Superior temporal gyrus (tissue), 1 donor: ENCODE results near the gene RAD51B.
A peak's percentile ranks its signal among the peaks of the same experiment; 100 is the strongest.

Experiments used
- DNase-seq: peaks from one replicate; pipeline ENCODE4 v3.0.0-alpha.2; 2016; ENCODE audit errors: extremely low spot score

Gene RAD51B

DNA sequence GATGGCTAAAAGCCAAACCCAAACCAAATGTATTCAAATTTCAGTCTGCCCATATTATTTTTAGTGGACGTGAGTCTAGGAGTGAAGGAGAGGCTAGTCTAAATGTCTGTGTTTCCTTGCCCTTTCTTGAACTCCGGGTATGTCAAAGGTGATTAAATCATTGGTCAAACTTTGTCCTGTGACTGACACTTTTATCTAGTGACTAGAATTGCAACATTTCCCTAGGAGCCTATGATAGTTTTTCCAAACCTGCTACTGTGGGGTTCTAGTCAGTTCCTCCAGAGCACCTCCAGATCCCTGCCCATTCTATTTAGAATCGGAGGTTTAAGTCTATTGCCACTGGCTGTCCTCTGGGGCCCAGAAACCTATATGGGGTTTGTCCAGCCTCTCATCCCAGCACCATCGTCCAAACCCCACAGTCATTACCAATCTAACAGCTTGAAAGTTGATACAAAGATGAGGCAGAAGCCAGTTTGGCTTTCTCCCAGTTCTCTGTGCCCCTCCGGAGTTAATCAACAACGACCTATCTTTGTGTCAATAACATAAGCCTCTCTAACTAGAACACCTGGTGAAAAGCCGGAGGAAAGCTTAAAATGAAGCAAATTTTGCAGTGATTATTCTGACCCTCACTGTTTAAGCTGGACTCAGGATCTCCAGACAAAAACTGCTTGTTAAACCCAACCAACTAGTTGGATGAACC lies 666.6 kb downstream of the RAD51B start:
- no peak for DNase-seq

DNA sequence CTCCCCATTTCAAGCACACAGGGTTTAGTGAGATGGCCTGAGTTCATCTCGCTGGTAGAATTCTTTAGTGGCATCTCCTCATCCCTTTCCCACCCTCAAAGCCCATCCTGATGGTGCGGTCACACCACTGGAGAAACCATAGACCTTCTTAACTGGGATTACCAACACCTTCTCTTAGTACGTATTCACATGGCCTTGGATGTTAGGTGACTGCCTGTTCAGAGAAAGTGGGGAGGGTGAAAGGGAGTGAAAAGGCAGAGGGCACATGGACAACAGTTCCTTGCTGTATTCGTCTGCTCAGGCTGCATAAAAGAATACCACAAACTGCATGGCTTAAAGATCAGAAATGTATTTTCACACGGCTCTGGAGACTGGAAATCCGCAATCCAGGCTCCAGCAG lies 667.2 kb downstream of the RAD51B start:
- DNase-seq = no peak

DNA sequence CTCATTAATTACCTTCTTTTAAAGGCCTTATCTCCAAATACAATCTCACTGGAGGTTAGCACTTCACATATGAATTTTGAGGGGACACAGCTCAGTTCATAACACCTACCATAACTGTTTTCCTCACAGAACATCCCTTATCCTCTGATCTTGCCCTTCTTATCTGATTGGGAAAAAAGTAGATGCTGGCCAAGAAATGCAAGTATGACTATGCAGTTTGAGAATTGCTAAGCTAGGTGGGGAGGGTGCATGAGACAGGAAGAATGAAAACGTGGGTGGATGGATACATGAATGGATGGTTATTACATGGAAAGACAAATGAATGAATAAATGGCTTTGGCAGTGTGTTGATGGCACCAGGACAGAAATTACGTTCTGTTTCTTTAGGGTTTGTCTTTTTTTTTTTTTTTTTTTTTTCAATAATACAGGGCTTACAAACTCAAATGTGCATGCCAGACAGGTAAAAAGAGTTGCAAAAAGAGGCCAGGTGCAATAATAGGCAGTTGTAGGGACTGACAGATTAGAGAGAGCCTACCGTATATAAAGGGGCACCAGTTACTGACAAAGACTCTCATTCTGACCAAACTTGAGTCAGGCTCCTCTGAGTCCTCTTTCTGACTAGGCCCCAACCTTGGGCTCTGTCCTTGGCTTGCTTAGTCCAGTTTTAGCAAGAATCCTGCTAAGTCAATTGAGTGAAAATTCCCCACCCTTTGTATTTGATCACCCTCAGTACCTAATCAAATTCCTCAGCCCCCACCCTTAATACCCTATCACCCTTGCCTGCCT lies 668.4 kb downstream of the RAD51B start:
- DNase-seq = no peak

- no peak for DNase-seq
Observed at GRCh38 chr14:68491793-68492192, 672.2 kb downstream of the RAD51B start.

GRCh38 chr14:68492381-68493151 lies 673.0 kb downstream of the RAD51B start:
- no peak for DNase-seq

DNA sequence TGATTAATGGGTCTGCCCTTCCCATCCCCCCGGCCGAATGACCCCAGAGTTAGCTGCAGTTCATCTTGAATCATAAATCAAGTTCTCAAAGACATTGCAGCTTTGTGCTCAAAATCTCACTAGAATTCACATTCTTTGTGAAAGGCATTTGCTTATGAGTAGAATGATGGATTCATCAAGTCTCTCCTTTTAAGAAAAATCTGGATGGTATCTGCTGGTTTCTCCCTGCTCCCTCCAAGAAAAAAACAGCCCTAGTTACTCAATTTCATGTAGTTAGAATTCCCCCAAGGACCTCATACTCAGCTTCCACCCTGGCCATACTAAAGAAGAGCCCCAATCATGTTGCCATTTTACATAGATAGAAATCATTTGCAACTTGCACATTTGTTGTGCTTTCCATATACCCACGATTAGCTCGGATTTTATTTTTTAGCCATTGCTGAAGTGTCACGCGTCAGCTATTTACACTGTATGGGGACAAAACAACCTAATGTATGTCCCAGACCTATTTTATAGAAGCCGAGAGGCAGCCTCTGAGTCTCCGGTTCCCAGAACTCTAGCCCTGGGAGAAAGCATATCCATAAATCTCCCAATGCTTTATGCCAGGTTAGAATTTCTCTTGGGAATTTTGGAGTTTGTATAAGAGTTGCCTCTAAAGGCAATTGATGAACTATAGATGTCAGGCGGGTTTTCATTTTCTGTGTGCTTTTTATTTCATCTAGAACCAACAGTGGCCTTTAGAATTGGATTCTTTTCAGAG lies 673.8 kb downstream of the RAD51B start:
- no peak for DNase-seq

DNA sequence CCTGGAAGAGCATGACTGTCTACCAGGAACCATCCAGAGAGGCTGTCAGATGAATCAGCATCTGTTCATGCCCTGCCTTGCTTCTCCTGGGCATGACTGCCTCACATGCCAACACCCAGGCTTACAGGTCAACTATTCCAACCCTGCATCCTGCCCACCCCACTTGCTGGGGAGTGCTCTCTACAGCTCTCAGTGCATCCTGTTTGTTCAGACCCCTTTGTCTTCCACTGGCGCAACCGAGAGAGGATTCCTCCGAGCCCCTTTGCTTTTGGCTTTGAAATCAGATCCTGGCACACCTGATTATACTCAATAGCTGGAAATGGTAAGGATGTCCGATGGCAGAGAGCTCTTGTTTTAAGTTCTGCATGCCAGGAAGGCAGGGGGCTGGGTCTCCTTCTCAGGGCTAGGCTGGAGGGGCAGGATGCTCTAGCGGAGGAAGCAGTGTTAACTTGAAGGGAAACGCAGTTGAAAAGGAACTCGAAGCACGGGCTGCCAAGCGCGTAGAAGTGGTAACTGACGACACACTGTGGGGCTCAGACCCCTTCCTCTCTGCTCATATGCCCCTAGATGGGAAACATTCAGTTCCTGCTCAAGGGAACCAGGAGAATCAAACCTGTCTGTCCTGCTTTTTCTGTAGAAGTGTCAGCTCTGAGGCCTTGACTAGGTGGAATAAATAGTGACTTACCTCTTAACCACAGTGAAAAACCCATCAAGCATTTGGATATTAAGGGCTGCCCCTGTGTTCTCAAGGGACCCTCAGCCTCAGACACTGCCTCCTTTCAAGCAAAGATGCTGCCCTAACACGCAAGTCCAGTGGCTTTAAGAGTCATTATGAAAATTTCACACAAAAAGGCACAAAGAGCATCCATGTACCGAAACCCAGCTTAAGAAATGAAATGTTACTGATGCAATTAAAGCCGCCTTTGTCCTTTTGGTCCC lies 675.8 kb downstream of the RAD51B start:
- no peak for DNase-seq

DNA sequence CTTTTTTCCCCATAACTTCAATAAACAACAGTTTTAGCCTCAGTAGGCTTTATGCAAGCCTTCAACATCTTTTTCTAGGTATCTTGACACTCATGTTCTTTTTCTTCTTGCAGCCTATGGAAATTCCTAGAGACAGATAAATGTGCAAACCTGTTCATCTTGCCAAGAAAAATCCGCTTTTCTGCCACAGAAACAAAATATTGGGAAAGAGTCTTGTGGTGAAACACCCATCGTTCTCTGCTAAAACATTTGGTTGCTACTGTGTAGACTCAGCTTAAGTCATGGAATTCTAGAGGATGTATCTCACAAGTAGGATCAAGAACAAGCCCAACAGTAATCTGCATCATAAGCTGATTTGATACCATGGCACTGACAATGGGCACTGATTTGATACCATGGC lies 677.4 kb downstream of the RAD51B start:
- DNase-seq = no peak

DNA sequence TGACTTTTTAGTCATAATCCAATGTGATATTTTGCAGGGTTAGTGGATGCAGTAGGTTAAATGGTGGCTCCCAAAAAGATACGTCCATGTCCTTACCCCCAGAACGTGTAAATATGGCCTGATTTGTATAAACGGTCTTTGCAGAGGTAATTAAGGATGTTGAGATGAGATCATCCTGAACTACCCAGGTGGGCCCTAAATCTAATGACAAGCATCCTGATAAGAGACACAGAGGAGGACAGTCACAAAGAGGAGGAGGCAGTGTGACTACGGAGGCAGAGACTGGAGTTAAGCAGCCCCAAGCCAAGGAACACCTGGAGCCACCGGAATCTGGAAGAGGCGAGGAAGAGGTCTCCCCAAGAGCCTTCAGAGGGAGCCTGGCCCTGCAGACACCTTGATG lies 679.9 kb downstream of the RAD51B start:
- DNase-seq = no peak

DNA sequence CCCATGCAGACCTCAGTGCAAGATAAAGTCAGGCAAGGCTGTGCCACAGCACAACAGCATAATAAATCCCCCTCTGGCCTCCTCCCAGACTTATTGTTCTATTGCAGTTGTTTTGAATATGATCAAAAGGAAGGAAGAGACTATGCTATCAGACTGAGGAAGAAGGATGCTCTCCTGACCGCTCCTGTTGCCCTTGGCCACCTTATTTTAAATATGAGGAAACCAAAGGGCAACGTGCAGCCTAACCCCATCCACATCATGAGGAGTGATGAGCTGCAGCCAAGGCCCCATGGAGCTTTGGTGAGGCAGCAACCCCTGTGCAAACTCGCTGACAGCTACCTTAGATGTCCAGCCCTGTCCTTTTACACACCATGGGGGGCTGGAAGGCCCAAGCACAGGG lies 681.6 kb downstream of the RAD51B start:
- no peak for DNase-seq

DNA sequence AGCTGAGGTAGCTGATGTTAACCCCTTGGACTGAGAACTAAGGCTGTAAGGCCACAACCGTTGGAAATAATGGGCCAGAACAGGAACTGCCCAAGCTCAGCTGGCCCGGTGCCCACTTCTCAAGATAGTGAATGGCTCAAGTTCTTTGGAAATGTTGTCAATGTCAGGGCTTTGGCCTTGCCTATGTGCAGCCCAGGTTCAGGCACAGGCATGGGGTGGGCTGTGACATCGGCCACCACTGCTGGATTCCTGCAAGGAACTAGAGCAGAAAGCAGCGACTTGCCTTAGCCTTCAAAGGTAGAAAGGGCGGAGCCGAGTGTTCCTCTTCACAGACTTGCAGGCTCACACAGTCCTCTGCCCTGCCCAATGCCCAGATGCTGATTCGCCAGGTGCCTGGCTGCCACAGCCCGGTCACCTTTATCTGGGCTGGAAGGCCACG lies 682.1 kb downstream of the RAD51B start:
- DNase-seq = no peak

DNA sequence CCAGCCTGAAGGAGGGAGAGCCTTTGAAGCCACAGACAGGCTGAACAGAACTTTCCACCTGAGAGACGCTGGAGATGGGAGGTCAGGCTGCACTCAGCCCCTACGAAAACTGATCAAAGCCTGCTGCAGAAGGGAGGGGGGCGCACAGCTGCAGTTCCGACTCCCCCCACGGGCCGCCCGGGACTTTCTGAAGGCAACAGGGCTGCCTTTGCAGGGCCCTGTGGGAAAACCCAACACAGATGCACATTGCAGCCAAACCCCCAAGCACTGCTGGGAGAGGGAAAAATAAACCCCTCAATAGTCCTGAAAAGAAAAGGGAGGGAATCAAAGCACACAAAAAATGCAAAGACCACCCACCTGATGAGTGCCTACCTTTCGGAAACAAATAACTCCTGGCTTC lies 682.7 kb downstream of the RAD51B start:
- no peak for DNase-seq

DNA sequence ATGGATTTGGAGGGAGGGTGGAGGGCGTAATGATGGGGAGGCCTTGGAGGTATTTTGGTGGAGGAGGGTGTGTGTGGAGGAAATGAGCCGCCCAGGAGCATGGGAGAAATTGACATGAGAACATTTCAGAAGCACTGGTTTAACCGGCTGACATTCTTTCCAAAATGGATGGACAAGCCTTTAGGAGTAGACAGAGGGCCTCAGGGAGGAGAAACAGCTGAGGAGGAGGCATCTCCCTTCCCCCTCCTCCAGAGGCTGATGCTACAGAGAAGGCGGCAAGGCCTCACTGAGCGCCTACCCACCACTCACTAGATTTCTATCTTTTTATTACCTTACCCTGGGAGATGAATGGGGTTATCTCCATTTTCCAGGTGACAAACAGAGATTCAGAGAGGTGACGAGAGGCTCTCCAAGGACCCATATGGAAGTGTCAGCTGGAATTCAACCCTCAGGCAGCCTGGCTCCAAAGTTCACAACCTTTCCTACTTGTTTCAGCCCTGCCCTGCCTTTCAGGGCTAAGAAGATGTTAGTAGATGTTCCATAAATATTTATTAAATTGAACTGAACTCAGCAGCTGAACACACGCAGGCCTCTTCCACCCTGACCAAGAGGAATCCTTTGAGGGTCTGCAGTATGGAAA lies 683.7 kb downstream of the RAD51B start:
- DNase-seq = no peak

DNA sequence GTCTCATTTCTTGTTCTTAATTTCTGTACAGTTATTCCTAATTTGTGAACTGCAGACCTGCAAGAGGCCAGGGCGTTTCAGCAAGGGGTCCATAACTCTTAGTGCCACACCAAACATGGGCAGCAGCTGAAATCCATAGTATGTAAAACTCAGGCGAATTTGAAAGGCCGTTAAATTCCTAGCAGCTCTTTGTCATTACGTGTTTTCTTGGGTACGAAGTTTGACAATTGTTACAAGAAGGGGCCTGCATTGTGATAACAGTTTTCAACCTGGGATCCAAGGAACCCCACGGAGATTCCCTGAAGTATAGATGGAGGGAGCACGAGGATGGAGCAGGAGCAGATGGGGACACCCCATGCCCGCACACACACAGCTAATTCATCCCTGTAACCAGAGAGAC lies 685.3 kb downstream of the RAD51B start:
- DNase-seq = no peak

DNA sequence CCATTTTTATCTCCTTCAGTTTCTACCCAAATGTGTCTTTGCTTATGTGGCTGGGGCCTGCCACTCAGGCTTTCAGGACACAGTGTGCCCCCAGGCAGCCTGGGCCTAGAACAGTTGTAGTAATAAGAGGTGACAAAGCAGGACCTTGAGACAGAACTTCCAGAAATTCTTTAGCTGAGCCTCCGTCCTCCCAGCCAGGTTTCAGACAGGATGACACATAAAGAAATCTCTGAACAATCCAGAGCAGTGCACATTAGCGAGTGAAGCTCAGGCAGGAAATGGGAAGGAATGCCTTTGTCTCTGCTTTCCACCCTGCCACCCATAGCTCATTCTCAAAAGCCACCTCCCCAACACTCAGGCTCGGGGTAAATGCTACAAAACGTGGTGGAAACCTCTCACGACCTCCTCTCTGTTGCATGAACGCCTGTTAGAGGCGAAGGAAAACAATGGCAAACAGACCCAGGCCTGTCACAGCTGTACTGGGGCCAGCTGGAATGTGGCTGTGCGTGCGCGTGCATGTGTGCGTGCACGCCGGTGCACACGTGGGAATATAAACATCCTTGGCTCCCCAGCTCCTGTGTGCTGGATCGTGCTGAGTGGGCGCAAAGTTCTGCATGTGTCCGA lies 686.6 kb downstream of the RAD51B start:
- no peak for DNase-seq

- no peak for DNase-seq
Observed at GRCh38 chr14:68506645-68507419, 687.3 kb downstream of the RAD51B start.

DNA sequence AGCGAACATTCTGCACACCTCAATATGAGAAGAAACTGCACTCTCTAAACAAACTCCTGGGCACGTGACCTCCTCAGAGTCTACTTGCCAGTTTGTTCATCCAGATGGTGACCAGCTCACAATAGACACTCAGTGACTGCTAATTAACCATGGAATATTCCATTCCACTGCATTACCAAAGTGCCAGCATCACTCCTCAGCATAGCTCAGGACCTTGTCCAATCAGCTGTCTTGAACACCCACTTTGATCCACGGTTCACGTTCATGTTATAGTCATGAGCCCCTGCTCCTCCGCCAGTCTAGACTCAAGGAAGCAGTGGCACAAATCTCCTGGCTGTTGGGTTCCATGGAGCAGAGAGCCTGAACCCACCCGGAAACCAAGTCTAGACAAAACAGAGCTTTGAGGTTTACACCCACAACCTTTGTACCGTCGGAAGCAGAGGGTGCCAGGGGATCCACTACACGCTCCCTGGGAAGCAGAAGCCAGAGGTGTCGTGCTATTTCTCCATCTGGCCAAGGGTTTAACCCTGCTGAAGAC lies 688.0 kb downstream of the RAD51B start:
- peak; percentile 48 for DNase-seq

DNA sequence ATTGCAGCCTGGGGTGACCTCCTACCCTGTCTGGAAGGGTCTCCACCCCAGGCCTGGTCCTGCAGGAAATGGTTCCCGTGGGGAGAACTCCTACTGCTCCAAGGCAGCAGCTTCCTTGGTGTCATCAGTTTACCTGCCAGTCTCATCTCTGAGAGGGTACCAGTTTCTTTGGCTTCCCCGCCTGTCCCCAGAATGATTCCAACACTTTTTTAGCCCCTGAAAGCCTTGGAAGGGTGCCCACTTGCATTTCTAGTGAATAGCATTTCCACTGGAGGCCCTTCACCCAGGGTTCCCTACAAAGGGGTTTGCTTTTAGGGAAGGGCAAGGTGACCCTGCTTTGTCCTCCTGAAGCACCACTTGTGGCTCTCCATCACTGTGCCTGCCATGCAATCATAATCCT lies 689.0 kb downstream of the RAD51B start:
- no peak for DNase-seq
